ENCODE measurements around the gene ELOVL1.
A peak's percentile ranks its signal among the peaks of the same experiment; 100 is the strongest.
"Not testable (repeated sequence)": the region's sequence is repeated elsewhere in the genome, so short reads cannot be mapped to it uniquely, and the experiment has no call there.

Gene ELOVL1

GRCh38 chr1:43370564-43370963, 2.8 kb upstream of the ELOVL1 start:
- in situ Hi-C loops (cut with MboI; ENCODE audit: low pct_unique_long_range_greater_than_20kb, low sequenced_read_pairs, unreplicated experiment) = loop anchor here (25.0 kb wide), 1 partner anchor 133 kb away; no protein-coding TSS in a partner anchor
- TF ChIP-seq CTCF (IDR thresholded peaks at IDR 0.05; ENCODE audit: extremely low read depth, insufficient read depth, missing control alignments) = no peak
- no peak for DNase-seq (ENCODE audit: low spot score)

GRCh38 chr1:43369779-43370178, 2.0 kb upstream of the ELOVL1 start:
- in situ Hi-C loops (cut with MboI; ENCODE audit: low pct_unique_long_range_greater_than_20kb, low sequenced_read_pairs, unreplicated experiment) = loop anchor here (25.0 kb wide), 1 partner anchor 132 kb away; no protein-coding TSS in a partner anchor
- not testable (repeated sequence) for DNase-seq (ENCODE audit: low spot score)

- no peak for TF ChIP-seq CTCF (IDR thresholded peaks at IDR 0.05; ENCODE audit: extremely low read depth, insufficient read depth, missing control alignments)
- DNase-seq (ENCODE audit: low spot score) = no peak
- in situ Hi-C loops (cut with MboI; ENCODE audit: low pct_unique_long_range_greater_than_20kb, low sequenced_read_pairs, unreplicated experiment) = loop anchor here (25.0 kb wide), 1 partner anchor 131 kb away; no protein-coding TSS in a partner anchor
Observed at GRCh38 chr1:43368646-43369020, 822 bp upstream of the ELOVL1 start.

GRCh38 chr1:43367026-43367903, 546 bp downstream of the ELOVL1 start:
- no peak for TF ChIP-seq CTCF (IDR thresholded peaks at IDR 0.05; ENCODE audit: extremely low read depth, insufficient read depth, missing control alignments)
- in situ Hi-C loops (cut with MboI; ENCODE audit: low pct_unique_long_range_greater_than_20kb, low sequenced_read_pairs, unreplicated experiment) = loop anchor here (25.0 kb wide), 1 partner anchor 130 kb away; no protein-coding TSS in a partner anchor

GRCh38 chr1:43366601-43367025, 1.2 kb downstream of the ELOVL1 start:
- no peak for TF ChIP-seq CTCF (IDR thresholded peaks at IDR 0.05; ENCODE audit: extremely low read depth, insufficient read depth, missing control alignments)
- no peak for DNase-seq (ENCODE audit: low spot score)
- in situ Hi-C loops (cut with MboI; ENCODE audit: low pct_unique_long_range_greater_than_20kb, low sequenced_read_pairs, unreplicated experiment) = loop anchor here (25.0 kb wide), 1 partner anchor 129 kb away; no protein-coding TSS in a partner anchor

More at GRCh38 chr1:43367026-43367903, 546 bp downstream of the ELOVL1 start:
- peak; percentile 85 for DNase-seq (ENCODE audit: low spot score)

GRCh38 chr1:43366179-43366578, 1.6 kb downstream of the ELOVL1 start:
- DNase-seq (ENCODE audit: low spot score) = no peak
- TF ChIP-seq CTCF (IDR thresholded peaks at IDR 0.05; ENCODE audit: extremely low read depth, insufficient read depth, missing control alignments) = no peak
- in situ Hi-C loops (cut with MboI; ENCODE audit: low pct_unique_long_range_greater_than_20kb, low sequenced_read_pairs, unreplicated experiment) = loop anchor here (25.0 kb wide), 1 partner anchor 129 kb away; no protein-coding TSS in a partner anchor

GRCh38 chr1:43365678-43366077, 2.1 kb downstream of the ELOVL1 start:
- no peak for DNase-seq (ENCODE audit: low spot score)
- in situ Hi-C loops (cut with MboI; ENCODE audit: low pct_unique_long_range_greater_than_20kb, low sequenced_read_pairs, unreplicated experiment) = loop anchor here (25.0 kb wide), 1 partner anchor 128 kb away; no protein-coding TSS in a partner anchor
- TF ChIP-seq CTCF (IDR thresholded peaks at IDR 0.05; ENCODE audit: extremely low read depth, insufficient read depth, missing control alignments) = no peak

Data from GM13977 (cell line).